GM18861 (cell line): Measurements from ENCODE around the gene CAPNS1.
A peak's percentile ranks its signal among the peaks of the same experiment; 100 is the strongest.
"Not testable (repeated sequence)": the region's sequence is repeated elsewhere in the genome, so short reads cannot be mapped to it uniquely, and the experiment has no call there.

Experiments
- ATAC-seq: cut with Tn5 transposase; IDR thresholded peaks from one replicate; pipeline ENCODE4 v1.9.1; 2021; ENCODE audit not compliant: unreplicated experiment

Gene CAPNS1

DNA sequence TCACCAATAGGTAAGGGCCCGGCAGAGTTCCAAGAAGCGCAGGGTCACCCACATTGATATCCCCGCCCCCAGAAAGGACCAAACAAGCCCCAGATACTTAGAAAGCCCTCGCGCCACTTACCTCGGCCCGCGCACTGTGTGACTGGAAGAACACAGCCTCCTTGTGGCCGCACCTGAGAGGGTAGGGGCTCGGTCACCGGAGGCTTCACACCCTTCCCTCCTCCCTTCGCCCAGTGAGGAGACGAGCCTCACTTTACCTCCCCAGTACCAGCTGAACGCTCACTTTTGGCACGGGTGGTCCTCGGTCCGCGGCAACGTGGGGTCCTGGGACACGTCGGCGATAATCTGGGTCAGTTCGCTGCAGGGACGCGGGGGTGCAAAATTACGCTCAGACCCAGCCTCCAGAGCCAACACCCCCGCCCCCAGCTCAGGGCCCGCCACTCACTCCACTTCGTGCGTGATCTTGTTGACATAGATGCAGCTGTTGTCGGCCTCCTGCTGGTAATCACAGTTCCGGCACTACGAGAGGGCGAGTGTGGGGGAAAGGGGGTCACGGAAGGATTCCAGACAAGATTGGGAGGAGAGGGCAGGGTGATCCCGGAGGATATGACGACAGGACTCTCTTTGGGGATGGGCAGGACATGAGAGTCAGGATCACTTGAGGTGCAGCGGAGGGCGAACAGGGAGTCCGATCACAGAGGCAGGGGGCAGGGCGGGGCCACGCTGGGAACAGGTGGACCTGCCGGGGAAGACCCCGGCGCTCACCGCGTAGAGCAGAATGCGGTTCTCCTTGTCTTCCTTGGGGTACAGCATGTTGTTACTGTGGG lies 25.8 kb upstream of the CAPNS1 start:
- no peak for ATAC-seq

DNA sequence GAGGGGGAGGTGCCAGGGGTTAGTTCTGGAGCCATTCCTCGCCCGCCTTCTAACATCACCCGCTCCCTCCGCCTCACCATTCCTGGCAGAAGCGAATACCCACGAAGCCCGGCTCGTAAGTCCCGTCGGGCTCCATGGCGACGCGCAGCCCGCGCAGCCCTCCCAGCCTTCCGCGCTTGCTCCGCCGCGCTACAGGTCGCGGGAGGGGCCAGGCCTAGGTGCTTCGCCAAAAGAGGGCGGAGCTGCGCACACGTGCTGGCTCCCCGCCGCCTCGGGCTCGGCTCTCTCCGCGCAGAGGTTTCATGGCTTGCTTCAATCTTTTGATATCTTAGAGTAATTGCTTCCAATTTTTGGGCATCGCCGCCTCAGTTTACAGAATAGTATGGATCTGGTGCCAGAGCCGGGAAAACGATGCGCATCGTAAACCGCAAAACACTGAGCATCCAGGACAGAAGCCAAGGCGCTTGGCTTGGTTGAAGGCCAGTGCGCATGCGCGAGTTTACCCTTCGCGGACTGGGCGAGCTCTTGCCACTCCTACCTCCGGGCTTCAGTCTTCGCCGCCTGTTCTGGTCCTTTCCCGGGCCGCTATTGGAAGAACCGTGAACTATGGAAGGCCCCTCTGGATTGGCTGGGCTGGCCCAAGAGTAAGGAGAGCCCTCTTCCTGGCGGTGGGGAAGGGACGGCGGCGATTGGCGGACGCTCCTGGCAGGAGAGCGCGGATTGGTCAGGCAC lies 25.0 kb upstream of the CAPNS1 start, which contains the start of gene POLR2I:
Gene POLR2I, minus strand, starts transcription at position 155 of the 732 bp plus-strand sequence. Its CDS starts 19 bp downstream, at position 136.
- peak; percentile 75 for ATAC-seq

DNA sequence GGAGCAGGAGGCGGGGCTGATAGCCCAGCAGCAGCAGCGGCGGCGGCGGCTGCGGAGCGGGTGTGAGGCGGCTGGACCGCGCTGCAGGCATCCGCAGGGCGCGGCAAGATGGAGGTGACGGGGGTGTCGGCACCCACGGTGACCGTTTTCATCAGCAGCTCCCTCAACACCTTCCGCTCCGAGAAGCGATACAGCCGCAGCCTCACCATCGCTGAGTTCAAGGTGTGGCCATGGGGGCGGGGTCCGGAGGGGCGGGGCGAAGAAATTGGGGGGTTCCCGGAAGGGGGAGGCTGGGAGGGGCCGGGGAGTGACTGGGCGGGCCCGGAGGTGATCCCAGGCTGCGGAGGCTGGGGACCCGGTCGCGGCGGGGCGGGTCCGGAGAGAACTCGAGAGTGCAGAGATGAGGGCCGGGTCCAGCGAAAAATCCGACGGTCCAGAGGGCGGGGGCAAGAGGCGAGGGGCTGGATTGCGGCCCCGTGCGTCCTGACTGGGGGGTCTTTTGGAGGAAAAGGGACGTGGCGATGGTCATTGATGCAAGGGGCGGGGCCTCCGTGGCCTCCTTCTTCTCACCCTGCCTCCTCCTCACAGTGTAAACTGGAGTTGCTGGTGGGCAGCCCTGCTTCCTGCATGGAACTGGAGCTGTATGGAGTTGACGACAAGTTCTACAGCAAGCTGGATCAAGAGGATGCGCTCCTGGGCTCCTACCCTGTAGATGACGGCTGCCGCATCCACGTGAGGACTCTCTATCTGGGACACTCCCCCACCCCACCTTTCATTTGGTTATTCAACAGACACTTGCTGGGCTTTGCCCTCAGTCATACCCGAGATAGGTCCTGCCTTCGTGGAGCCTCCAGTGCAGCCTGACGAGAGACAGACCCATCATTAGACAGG lies 24.2 kb upstream of the CAPNS1 start, which contains the start of gene TBCB:
Gene TBCB, plus strand, starts transcription at position 16 of the 891 bp plus-strand sequence. Its CDS starts 93 bp downstream, at position 109.
- ATAC-seq: no peak

DNA sequence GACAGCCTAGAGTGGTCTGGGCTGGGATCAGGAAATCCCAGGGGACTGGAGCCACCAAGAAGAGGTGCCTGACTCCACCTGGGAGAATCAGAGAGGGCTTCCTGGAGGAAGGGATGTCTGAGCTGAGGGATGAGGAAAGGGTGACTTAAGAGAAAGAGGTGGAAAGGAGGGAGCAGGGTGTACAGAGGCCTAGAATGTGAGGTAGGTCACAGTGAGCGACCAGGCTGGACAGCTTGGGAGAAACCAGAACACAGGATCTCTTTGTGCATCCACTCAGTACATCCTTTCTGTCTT lies 23.6 kb upstream of the CAPNS1 start:
- ATAC-seq: no peak

DNA sequence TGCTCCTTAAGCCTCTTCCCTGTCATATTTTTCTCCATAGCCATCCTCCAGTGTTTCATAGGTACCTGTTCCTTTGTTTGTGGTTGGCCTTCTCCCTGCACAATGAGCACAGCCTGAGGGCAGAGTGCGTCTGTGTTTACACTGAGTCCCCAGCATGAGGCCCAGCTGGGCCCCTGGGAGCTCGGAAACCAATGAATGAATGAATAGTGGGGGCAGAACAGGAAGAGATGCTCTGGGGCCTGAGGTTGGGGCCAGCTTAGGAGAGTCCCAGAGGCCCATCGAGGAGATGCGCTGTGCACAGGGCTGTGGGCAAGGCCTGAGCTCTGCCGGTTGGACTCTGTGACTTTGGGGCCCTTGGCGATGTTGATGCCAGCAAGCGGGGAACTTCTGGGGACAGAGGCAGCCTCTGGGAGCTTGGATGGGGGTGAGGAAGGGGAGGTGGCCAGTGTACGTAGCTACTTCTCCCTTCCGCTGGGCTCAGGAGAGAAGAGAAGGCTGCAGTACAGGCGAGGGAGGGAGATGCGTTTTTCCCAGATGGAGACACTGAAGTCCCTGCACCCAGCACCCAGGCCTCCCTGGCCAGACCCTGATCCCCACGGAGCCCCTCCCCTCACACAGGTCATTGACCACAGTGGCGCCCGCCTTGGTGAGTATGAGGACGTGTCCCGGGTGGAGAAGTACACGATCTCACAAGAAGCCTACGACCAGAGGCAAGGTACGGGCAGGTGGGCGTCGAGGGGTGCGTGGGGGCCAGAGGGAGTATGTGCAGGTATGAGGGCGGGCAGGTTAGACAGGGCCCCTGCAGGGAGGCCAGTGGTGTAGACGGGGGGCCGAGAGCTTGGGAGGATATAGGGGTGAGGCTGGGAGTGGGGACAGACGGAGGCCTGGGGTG lies 19.5 kb upstream of the CAPNS1 start:
- ATAC-seq: no peak

DNA sequence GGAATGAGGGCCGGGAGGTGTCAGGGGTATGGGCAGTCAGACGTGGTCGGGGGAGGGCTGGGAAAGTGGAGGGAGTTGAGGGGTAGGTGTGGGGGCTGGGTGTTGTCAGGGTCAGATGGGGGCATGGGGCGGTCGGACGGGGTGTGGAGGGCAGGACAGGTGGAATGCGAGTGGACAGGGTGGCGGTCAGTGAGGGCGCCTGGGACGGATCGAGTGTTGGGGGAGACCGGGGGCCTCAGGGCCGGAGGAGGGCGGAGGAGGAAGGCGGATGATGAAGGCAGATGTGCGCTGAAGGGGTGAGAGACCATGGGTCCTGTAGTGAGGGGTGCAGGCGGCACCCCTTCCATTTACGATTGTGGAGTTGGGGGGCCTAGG lies 18.9 kb upstream of the CAPNS1 start:
- no peak for ATAC-seq

DNA sequence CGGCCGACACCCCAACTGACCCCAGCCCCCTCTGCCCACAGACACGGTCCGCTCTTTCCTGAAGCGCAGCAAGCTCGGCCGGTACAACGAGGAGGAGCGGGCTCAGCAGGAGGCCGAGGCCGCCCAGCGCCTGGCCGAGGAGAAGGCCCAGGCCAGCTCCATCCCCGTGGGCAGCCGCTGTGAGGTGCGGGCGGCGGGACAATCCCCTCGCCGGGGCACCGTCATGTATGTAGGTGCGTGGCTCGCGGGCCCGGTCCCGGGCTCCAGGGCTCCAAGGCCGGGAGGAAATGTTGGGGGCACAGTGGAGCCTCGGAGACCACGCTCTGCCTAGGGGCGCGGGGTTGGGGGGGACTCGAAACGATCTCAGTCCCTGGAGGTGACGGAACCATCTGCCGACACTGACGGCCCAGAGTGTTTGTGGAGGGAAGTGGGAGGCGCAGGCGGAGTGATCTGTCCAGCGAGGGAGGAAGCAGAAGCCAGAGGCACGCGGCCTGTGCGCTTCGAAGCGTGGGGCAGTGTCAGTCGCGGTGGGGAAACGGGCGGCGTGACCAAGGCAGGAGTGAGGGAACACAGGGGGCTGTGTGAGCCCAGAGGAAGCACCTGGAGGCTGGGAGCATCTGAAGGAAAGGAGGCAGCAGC lies 18.3 kb upstream of the CAPNS1 start:
- ATAC-seq: no peak

DNA sequence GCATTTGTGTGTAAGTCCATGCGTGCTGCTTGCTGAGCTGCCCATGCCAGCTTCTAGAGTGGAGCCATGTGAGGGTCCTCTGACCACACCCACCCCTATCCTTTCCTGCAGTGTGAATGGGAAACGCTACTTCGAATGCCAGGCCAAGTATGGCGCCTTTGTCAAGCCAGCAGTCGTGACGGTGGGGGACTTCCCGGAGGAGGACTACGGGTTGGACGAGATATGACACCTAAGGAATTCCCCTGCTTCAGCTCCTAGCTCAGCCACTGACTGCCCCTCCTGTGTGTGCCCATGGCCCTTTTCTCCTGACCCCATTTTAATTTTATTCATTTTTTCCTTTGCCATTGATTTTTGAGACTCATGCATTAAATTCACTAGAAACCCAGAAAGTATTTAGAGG lies 14.3 kb upstream of the CAPNS1 start:
- no peak for ATAC-seq

DNA sequence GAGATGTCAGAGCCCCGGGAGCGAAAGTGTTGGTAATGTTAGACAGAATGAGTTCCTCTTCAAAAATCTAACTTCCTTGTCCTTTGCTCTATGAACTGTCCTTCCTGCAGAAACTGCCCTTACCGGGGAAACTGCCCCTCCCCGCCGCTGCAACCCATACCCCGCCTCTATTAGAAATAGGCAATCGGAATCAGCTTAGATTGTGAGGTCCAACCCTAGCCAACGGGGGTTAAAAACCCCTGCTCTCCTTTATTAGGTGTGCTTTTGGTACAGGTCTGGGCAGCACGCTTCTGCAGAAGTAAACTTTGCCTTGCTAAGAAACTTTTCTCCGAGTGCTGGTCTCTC lies 11.5 kb upstream of the CAPNS1 start:
- ATAC-seq: no peak

DNA sequence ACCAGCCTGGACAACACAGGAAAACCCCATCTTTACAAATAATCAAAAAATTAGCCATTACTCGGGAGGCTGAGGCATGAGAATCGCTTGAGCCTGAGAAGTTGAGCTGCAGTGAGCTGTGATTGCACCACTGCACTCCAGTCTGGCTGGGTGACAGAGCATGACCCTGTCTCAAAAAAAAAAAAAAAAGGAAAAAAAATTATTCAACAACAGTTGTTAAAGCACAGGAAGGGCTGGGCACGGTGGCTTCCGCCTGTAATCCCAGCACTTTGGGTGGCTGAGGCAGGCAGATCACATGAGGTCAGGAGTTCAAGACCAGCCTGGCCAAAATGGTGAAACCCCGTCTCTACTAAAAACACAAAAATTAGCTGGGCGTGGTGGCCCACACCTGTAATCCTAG lies 8.6 kb upstream of the CAPNS1 start:
- ATAC-seq: not testable (repeated sequence)

DNA sequence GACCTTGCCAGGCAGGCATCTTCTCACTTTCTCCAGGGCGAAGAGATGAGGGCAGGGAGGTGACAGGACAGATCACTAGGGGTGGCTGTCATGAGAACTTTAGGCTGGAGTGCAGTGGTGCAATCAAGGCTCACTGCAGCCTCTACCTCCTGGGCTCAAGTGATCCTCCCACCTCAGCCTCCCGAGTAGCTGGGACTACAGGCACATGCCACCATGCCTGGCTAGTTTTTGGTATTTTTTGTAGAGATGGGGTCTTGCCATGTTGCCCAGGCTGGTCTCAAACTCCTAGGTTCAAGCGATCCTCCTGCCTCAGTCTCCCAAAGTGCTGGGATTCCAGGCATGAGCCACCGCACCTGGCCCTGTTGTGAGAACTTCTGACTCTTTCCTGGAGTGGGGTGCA lies 5.0 kb upstream of the CAPNS1 start:
- not testable (repeated sequence) for ATAC-seq

DNA sequence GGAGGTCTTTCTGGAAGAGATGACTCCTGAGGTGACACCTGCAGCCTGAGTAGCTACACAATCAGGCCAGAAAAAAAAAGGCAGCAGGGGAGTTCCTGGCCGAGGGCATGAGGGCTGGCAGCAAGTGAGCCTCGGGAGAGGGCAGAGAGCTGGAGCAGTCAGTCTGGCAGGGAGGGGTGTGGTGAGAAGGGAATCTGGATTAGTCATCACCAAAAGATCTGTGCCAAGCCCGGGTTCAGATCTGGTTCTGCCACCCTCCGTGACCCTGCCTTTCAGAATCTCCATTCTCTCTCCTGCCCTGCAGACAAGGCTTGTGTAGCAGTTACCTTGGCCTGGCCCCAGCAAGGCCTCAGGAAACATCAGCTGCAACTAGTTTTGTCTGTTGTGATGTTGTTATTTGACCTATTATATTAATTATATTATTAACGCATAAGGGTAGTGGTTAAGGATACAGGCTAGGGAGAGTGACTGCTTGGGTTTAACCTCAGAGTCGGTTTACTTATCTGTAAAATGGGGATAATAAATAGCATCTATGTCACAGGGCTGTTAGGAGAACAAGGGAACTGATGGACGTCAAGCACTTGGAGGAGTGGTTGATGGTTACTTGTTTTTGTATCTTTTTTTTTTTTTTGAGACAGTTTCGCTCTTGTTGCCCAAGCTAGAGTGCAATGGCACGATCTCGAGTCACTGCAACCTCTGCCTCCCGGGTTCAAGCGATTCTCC lies 2.7 kb upstream of the CAPNS1 start:
- ATAC-seq: no peak

DNA sequence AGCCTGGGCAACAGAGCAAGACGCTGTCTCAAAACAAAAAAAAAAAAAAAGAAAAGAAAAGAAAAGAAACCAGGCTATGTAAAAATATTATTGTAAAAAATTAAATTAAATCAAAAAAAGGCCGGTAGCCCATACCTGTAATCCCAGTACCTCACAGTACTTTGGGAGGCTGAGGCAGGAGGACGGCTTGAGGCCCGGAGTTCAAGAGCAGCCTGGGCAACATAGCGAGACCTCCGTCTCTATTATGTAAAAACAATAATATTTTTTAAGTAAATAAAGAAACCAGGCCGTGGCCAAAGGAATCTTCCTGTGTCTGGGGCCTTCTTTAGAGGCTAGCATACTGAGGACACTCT lies 770 bp upstream of the CAPNS1 start:
- no peak for ATAC-seq

DNA sequence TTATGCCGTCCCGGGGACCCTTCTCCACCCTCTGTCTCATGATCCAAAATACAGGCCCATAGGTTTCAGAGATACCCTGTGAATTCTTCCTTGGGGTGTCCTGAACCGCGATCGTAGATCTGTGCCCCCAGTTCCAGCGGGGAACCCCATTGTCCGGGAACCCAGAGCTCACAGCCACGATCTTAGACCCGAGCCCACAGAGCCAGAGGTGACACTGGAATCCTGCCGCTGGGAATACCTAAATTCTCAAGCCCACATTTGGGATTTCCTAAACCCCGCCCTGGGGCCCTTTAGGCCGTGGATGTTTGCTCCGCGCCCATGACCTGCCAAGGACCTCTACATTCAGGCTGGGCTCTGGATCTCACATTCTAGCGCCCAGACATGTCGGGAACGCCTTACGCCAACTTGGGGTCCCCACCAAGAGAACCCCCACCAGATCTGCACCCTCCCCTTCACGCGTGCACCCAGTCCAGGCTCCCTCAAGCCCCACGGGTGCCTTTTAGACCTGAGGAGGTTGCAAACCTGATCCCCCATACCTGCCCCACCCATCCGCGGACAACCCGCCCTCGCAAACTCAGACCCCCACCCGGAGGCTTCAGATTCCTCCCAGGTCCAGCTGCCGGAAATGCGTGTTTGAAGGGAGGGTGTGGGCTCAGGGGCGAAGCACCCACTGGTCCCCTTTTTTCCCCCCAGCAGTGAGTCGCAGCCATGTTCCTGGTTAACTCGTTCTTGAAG lies 605 bp downstream of the CAPNS1 start:
- ATAC-seq: peak; percentile 1

DNA sequence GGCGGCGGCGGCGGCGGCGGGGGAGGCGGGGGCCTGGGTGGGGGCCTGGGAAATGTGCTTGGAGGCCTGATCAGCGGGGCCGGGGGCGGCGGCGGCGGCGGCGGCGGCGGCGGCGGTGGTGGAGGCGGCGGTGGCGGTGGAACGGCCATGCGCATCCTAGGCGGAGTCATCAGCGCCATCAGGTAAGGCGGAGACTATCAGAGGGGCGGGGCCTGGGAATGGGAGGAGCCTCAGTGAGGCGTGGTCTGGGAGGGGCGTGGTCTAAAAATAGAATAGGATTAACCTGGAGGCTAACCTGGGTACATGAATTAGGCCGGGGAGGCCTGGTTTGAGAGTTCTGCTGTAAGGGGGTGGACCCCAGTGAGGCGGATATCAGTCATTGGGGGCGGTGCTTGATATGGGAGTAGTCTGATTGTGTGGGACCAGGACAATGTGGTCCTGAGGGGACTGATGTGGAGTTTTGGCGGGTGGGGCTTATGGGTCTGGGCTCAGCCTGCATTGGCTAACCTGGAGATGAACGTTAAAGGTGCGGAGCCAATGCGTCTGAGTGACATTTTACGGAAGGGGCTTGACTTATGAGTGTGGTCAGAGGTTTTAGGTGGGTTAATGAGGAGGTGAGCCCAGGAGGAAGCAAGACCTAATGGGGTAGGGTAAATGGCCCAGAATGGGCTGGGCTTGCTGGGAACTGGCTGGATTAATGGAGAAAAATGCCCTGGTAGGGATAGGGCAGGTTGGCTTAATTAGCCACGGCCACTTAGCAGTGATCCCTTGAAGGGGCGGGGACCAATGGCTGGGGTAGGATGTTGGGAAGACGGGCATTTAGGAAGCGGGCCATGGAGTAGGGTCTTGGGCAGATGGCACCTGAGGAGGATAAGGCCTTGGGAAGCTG lies 1.4 kb downstream of the CAPNS1 start:
- ATAC-seq: peak; percentile 30

DNA sequence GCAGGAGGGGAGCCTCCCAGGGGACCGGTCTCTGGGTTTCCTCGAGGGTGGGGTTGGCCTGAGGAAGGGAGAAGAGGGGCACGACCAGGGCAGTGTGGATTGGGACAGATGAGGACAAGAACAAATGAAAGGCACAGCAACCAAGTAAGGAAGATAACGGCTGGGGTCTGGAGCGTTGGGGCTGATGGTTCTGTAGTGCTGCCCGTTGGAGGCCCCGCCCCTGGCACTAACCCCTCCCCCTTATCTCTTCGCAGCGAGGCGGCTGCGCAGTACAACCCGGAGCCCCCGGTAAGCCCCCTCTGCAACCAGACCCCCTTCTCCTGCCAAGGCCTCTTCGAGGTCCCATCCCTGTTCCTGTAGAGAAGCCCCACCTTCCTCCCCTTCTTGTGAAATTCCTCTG lies 2.2 kb downstream of the CAPNS1 start:
- no peak for ATAC-seq

DNA sequence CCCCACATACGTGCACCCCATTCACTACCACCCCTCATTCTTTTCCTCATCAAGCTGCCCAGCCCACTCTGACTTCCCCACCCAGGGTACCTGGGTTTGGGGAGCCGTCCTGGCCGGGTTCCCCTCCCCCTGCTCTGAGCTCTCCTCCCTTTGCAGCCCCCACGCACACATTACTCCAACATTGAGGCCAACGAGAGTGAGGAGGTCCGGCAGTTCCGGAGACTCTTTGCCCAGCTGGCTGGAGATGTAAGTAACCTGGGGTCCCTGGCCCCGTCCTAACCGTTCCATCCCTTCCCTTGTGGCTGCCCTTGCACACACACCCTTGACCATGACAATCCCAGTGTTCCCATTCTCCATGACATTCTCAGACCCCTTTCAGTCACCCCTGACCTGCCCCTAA lies 2.6 kb downstream of the CAPNS1 start:
- no peak for ATAC-seq

DNA sequence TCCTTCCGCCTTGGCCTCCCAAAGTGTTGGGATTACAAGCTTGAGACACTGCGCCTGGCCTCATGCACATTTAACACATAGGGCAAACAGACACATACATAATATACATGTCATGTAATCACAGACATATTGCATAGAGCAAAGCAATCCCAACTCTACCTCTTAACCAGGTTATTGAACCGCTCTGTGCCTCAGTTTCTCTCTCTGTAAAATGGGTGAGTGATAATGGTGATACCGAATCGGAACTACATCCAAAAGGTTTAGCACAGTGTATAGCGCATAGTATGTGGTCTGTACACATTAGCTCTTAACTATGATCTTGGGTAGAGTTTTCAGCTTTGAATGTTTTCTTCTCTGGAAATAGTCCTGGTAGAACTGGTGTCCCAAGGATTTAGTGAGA lies 4.8 kb downstream of the CAPNS1 start:
- no peak for ATAC-seq
